Activated CD8-positive, alpha-beta memory T cell treated with anti-CD3 and anti-CD28 coated beads for 48 hours (primary cell): ENCODE results near the gene AP4S1.
"Not testable (repeated sequence)": the region's sequence is repeated elsewhere in the genome, so short reads cannot be mapped to it uniquely, and the experiment has no call there.

ENCODE experiments used
- DNase-seq, 3 experiments: peaks; one replicate each; pipeline ENCODE4 v3.0.0-alpha.2; 2020; ENCODE audit warnings: low read depth in 2 of 3, low spot score in 2 of 3

AP4S1 gene

GRCh38 chr14:31025367-31026076 lies at the start of gene AP4S1:
AP4S1 (plus strand) TSS chr14:31025649; CDS start chr14:31066197, 40,548 bp downstream.
- DNase-seq = peak; percentile 17 to 44 (median 31)

- no peak for DNase-seq
These were observed 47.7 kb upstream of the AP4S1 start for GRCh38 chr14:30977752-30978151.

- not testable (repeated sequence) for DNase-seq
These were observed 45.2 kb upstream of the AP4S1 start for GRCh38 chr14:30980106-30980704.

- DNase-seq = no peak
These were observed 44.5 kb upstream of the AP4S1 start for GRCh38 chr14:30980980-30981379.

- no peak for DNase-seq
These were observed 42.9 kb upstream of the AP4S1 start for GRCh38 chr14:30982533-30982932.

GRCh38 chr14:30983858-30984257 lies 41.6 kb upstream of the AP4S1 start:
- DNase-seq = no peak

GRCh38 chr14:30985796-30986195 lies 39.7 kb upstream of the AP4S1 start:
- DNase-seq = no peak

GRCh38 chr14:30988509-30988908 lies 36.9 kb upstream of the AP4S1 start:
- no peak for DNase-seq

- DNase-seq = no peak
These were observed 34.7 kb upstream of the AP4S1 start for GRCh38 chr14:30990770-30991169.

- no peak for DNase-seq
These were observed 34.0 kb upstream of the AP4S1 start for GRCh38 chr14:30991408-30991807.

GRCh38 chr14:30993071-30993470 lies 32.4 kb upstream of the AP4S1 start:
- no peak for DNase-seq

GRCh38 chr14:30994681-30995620 lies 30.5 kb upstream of the AP4S1 start:
- DNase-seq = no peak

GRCh38 chr14:30995689-30996088 lies 29.8 kb upstream of the AP4S1 start:
- no peak for DNase-seq

GRCh38 chr14:30996892-30997659 lies 28.4 kb upstream of the AP4S1 start:
- no peak for DNase-seq

- no peak for DNase-seq
These were observed 27.2 kb upstream of the AP4S1 start for GRCh38 chr14:30998100-30998706.

- DNase-seq = no peak
These were observed 26.2 kb upstream of the AP4S1 start for GRCh38 chr14:30999038-30999773.

GRCh38 chr14:31000629-31001338 lies 24.7 kb upstream of the AP4S1 start:
- DNase-seq = no peak

GRCh38 chr14:31001339-31001658 lies 24.1 kb upstream of the AP4S1 start:
- no peak for DNase-seq

GRCh38 chr14:31003284-31003683 lies 22.2 kb upstream of the AP4S1 start:
- no peak for DNase-seq
